SH-SY5Y (cell line): ENCODE results near the gene ABLIM2.
A peak's percentile ranks its signal among the peaks of the same experiment; 100 is the strongest.

Experiments used
- GATA2 ChIP-seq: IDR thresholded peaks from 2 replicates; pipeline ENCODE4 v1.6.1; 2011; ENCODE audit warnings: mild to moderate bottlenecking, low read depth, low read length
- GATA3 ChIP-seq: IDR thresholded peaks from 2 replicates; pipeline ENCODE4 v1.6.1; 2011; ENCODE audit warnings: low read depth, mild to moderate bottlenecking, low read length, moderate library complexity

ABLIM2 gene

DNA sequence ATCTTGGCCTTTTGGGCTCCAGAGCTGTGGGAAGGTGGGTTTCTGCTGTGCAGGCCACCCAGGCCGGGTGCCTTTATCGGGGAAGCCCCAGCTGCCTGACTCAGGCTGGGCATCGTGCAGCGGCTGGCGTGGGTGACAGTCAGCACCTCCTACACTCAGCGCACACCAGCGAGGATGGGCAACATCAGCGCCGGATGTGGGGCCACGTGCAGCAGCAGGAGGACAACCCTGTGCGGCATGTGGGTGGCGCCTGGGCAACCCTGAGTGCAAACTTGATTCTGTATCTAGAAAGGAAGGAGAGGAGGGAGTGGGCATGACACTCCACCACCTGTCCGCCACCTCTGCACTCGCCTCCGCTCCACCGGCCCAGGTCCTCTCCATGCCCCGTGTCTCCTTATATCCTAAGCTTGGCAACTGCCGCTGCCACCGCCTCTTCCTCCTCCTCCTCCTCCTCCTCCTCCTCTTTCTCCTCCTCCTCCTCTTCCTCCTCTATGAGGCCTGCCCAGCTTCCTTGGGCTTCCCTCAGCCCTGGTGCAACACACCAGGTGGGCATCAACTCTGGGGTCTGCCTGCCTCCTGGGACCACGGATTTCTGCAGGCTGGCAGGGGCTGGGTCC lies 111.6 kb downstream of the ABLIM2 start:
- TF ChIP-seq GATA2, result no peak
- TF ChIP-seq GATA3, result no peak

DNA sequence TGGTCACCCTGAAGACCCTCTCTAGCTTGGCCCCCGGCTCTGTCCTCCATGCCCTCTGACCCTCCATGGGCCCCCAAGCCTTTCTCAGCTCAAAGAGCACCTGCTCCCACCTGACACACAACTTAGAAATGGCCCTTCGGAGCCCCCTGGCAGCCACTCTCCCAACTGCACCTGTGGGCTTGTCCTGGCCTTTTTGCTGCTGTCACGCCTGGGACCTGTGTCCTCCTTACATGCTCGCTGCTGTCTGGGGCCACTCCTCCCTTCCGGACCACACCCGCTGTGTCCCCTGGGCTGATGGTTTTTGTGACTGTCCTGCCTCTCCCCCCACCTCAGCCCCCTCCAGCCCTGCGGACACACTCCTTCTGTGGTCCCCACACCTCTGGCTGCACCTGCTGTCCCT lies 112.7 kb downstream of the ABLIM2 start:
- TF ChIP-seq GATA3 (no peak), GATA2 (no peak)

GRCh38 chr4:8044699-8045098 lies 113.9 kb downstream of the ABLIM2 start:
- no peak for TF ChIP-seq GATA2
- TF ChIP-seq GATA3, result no peak

- no peak for TF ChIP-seq GATA3
- TF ChIP-seq GATA2, result no peak
These were observed 114.4 kb downstream of the ABLIM2 start for GRCh38 chr4:8044244-8044643.

DNA sequence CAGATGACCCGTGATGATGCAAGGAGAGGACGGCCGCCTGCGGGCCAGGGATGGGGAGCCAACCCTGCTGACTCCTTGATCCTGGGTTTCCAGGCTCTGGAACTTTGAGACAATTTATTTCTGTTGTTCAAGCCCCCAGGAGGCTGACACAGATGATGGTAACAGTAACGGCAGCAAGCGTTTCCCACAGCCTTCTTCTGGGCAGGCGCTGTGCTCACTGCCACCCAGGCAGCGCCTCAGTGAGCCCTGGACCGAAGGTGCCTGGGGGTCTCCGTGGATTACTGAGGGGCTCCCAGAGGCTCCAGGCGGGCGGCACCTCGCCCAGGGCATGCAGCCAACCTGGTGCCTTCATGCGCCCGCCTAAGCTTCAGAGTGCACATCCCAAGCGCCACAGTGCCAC lies 115.0 kb downstream of the ABLIM2 start:
- no peak for TF ChIP-seq GATA2
- no peak for TF ChIP-seq GATA3

DNA sequence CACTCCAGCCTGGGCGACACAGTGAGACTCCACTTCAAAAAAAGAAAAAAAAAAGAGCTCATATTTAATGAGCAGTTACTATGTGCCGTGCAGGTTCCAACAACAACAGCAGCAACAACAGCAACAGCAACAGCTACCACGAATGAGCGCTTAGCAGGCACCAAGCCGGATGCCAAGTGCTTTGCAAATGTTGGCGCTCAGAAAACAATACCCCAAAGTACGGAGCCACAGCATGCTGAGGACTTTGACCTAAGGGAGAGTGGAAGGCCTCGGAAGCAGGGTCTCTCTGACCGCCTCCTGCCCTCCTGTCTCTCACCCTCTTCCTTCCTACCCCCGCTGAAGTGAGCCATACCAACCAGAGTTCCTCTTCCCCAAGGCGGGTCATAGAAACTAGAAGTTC lies 116.7 kb downstream of the ABLIM2 start:
- no peak for TF ChIP-seq GATA2
- no peak for TF ChIP-seq GATA3

DNA sequence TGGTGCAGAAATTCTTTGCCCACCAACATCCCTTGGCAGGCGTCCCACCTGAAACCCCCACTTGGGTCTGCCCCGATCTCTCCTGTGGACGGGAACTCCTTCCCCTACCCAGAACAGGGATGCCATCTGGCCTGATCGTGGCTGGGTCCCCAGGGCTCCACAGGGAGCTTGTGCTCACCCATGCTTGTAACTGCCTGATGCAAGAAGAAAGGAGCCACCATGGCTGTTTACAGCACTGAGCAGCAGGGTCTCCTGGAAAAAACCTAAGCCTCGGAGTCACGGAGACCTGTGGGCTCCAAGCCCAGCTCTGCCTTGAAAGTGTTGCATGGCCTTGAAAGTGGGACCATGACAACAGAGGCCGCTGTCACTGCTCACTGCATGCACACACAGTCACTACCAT lies 117.4 kb downstream of the ABLIM2 start:
- TF ChIP-seq GATA3 (no peak), GATA2 (no peak)

DNA sequence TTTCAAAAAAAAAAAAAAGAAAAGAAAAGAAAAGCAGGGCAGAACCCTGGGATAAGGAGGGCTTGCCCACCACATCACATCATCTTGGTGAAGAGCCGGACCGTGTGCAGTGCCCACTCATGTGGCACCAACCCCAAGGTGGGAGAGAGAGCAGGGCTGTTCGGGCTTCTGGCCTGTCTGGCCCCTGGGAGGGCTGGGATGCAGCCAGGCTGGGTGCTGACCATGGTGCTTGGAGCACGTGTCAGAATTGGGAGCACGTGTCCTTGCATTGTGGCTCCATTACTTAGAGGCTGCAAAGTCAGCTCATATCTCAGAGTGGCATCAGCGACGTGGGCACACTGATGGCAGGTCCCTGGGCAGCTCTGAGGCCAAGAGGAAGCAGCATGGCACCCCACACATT lies 118.0 kb downstream of the ABLIM2 start:
- TF ChIP-seq GATA3, result no peak
- no peak for TF ChIP-seq GATA2

- TF ChIP-seq GATA2, result no peak
- TF ChIP-seq GATA3, result no peak
These were observed 118.8 kb downstream of the ABLIM2 start for GRCh38 chr4:8039853-8040252.

DNA sequence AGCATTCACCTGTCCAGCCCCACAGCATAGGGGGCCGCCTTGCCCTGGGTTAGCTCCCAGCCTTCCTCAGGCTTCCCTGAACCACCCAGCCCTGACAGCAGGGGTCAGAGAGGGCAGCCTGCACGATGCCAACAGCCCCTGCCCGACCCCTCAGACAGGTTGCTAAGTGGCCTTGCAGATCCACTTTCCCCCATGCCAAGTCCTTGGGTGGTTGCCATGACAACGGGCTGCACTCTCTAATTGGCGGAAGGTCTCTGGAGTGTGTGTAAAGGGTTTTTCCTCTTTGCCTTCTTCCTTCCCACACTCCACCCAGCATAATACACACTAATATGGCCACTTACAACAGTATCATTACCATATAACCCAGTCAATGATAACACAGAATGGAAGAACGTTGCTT lies 119.3 kb downstream of the ABLIM2 start:
- TF ChIP-seq GATA3, result no peak
- no peak for TF ChIP-seq GATA2

DNA sequence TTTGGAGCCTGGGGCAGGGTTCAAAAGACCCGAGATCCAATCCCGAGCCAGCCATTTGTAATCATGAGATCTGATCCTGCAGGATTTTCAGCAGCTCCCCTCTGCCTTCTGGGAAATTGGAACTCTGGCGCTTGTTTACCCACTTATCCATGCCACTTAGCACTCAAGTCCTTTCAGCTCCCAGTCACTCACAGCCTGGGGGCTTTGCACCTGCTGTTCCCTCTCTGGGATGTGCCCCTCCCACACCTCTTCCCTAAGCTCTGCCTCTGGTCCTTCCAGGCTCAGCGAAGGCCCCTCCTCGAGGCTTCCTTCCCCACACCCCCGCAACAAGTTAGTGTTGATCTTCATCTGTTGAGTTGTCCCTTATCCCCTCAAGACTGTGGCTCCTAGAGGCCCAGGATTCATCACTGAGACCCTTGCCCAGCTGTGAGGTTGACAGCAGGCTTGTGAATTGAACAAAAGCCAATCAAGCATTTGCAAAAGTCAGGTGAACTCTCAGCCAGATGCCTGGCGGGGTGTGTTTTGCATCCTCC lies 119.8 kb downstream of the ABLIM2 start:
- TF ChIP-seq GATA2 (peak; percentile 31; the same call in 1 of the 2 replicates), GATA3 (no peak)

- no peak for TF ChIP-seq GATA3
- TF ChIP-seq GATA2, result no peak
These were observed 120.5 kb downstream of the ABLIM2 start for GRCh38 chr4:8038083-8038482.

- TF ChIP-seq GATA2 (no peak), GATA3 (no peak)
These were observed 121.4 kb downstream of the ABLIM2 start for GRCh38 chr4:8037150-8037769.

GRCh38 chr4:8035371-8035780 lies 123.2 kb downstream of the ABLIM2 start:
- TF ChIP-seq GATA3 (no peak), GATA2 (no peak)

DNA sequence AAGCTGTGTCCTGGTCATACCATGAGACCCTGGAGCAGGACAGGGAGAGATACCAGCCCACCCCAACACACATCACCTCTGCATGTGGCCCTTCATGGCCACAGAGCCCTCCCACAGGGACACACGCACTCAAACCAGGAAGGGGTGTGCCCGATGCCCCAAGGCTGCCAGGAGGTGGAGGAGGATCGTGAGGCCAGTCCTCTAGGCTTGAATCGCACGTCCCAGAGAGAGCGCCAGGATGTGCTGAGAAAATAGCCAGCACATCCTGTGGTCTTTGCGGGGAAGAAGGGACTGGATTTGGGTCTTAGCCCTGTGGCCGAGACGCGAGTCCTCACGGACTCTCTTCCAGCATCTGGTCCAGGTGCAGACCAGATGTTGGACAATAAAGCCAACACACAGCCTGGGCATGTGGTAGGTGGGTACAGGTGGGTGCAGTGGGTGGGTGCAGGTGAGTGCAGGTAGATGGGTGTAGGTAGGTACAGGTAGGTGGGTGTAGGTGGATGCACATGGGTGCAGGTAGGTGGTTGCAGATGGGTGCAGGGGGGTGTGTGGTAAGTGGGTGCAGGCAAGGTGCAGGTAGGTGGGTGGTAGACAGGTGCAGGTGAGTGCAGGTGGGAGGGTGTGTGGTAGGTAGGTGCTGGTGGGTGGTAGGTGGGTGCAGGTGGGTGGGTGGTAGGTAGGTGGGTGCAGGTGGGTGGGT lies 124.6 kb downstream of the ABLIM2 start:
- no peak for TF ChIP-seq GATA3
- TF ChIP-seq GATA2, result no peak
